ENCODE results near the gene CRY2. TPM values are rescaled to one million over a fixed set of nuclear protein-coding genes. Genes with fewer than 3 reads are reported as not detected.

Gene CRY2
- polyA plus RNA-seq, 1 of the 3 experiments (the other 2 are of a cell fraction): 6.7 TPM

DNA sequence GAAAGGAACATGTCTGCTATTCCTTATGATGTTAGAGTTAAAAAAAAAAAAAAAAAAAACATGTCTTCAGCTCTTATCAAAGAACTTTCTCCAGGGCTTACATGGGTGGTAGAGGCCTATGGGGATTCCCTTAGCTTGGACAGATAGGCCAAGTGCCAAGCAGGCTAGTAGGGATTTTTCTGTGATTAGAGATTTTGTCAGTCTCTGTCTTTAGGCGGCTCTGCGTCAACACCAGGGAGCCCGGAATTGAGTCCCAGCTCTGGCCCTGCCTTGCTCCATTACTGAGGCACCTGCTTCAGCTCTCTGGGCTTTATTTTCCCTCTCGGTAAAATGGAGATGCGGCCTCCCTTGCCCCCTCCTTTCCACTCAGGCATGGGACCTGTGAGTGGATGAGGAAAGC lies 13.1 kb downstream of the CRY2 start:
- POLR2A ChIA-PET: interaction anchor here (1.1 to 1.2 kb wide), 2 partner anchors 13 to 58 kb away, joined by 5 to 6 read pairs; partner anchors contain the start of gene CRY2

More for the DNA sequence above, 13.1 kb downstream of the CRY2 start:
- H3K4me1 ChIP-seq (ENCODE audit: control insufficient read depth in 1 of 2, insufficient read depth in 2 of 2, low read depth in 1 of 2, low read length in 1 of 2): peaks cover 36 to 45% of the 10 kb centered on the region in 2 experiments
- H4K20me1 ChIP-seq (ENCODE audit: insufficient read depth): 0 out of 2 replicates have a peak, but pooled peaks cover 7% of the 10 kb centered on the region
- CTCF ChIA-PET: interaction anchor here (0.8 to 8.1 kb wide), 6 partner anchors 12 to 140 kb away, joined by 3 to 118 read pairs (median 6); no protein-coding TSS in a partner anchor
- H3K27ac ChIP-seq (ENCODE audit: low read depth in 2 of 2, low read length in 1 of 2): peak overlapping the region; percentile 64 to 95
- TF ChIP-seq, protein P1, sequence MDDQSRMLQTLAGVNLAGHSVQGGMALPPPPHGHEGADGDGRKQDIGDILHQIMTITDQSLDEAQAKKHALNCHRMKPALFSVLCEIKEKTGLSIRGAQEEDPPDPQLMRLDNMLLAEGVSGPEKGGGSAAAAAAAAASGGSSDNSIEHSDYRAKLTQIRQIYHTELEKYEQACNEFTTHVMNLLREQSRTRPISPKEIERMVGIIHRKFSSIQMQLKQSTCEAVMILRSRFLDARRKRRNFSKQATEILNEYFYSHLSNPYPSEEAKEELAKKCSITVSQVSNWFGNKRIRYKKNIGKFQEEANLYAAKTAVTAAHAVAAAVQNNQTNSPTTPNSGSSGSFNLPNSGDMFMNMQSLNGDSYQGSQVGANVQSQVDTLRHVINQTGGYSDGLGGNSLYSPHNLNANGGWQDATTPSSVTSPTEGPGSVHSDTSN (IDR thresholded peaks at IDR 0.05): no peak
- TF ChIP-seq ELF1 (IDR thresholded peaks at IDR 0.05) (no peak), FOXJ3 (CRISPR knock-in tag; IDR thresholded peaks at IDR 0.05) (no peak), NRF1 (IDR thresholded peaks at IDR 0.05; ENCODE audit: low read depth, low read length) (no peak), TCF12 (IDR thresholded peaks at IDR 0.05) (no peak), CHD2 (IDR thresholded peaks at IDR 0.05; ENCODE audit: low read length, partially characterized antibody) (no peak), RXRA (IDR thresholded peaks at IDR 0.05; ENCODE audit: borderline replicate concordance, low read depth) (no peak)
- TF ChIP-seq, protein P2, sequence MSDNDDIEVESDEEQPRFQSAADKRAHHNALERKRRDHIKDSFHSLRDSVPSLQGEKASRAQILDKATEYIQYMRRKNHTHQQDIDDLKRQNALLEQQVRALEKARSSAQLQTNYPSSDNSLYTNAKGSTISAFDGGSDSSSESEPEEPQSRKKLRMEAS (IDR thresholded peaks at IDR 0.05; ENCODE audit: low read depth): no peak
- TF ChIP-seq, protein P3, sequence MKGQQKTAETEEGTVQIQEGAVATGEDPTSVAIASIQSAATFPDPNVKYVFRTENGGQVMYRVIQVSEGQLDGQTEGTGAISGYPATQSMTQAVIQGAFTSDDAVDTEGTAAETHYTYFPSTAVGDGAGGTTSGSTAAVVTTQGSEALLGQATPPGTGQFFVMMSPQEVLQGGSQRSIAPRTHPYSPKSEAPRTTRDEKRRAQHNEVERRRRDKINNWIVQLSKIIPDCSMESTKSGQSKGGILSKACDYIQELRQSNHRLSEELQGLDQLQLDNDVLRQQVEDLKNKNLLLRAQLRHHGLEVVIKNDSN (IDR thresholded peaks at IDR 0.05; ENCODE audit: borderline replicate concordance, low read depth): no peak
- TF ChIP-seq, protein P4, sequence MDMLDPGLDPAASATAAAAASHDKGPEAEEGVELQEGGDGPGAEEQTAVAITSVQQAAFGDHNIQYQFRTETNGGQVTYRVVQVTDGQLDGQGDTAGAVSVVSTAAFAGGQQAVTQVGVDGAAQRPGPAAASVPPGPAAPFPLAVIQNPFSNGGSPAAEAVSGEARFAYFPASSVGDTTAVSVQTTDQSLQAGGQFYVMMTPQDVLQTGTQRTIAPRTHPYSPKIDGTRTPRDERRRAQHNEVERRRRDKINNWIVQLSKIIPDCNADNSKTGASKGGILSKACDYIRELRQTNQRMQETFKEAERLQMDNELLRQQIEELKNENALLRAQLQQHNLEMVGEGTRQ (IDR thresholded peaks at IDR 0.05; ENCODE audit: borderline replicate concordance, low read depth, low read length): no peak
- TF ChIP-seq, protein P5, sequence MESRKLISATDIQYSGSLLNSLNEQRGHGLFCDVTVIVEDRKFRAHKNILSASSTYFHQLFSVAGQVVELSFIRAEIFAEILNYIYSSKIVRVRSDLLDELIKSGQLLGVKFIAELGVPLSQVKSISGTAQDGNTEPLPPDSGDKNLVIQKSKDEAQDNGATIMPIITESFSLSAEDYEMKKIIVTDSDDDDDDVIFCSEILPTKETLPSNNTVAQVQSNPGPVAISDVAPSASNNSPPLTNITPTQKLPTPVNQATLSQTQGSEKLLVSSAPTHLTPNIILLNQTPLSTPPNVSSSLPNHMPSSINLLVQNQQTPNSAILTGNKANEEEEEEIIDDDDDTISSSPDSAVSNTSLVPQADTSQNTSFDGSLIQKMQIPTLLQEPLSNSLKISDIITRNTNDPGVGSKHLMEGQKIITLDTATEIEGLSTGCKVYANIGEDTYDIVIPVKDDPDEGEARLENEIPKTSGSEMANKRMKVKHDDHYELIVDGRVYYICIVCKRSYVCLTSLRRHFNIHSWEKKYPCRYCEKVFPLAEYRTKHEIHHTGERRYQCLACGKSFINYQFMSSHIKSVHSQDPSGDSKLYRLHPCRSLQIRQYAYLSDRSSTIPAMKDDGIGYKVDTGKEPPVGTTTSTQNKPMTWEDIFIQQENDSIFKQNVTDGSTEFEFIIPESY (IDR thresholded peaks at IDR 0.05; ENCODE audit: borderline replicate concordance, low read depth): no peak
- no peaks in the 10 kb centered on the region for H3K9me3 ChIP-seq
- H3K79me2 ChIP-seq (ENCODE audit: insufficient read depth): no peaks in the 10 kb centered on the region; the same call in 1 of the 2 replicates
- no peak overlapping the region; the same call in 1 of the 2 replicates for H3K9ac ChIP-seq
- 100% methylated on average over 5 of the region's 5 CpGs for WGBS (ENCODE audit: low lambda C conversion rate)
- no peak overlapping the region for H2AFZ ChIP-seq (ENCODE audit: low read depth)
- peaks cover 36 to 38% of the 10 kb centered on the region in 2 experiments for H3K36me3 ChIP-seq (replicated peaks in 1 of 2; ENCODE audit: control insufficient read depth in 1 of 2, insufficient read depth in 2 of 2, low read length in 1 of 2)
- no peaks in the 10 kb centered on the region for H3K27me3 ChIP-seq (ENCODE audit: insufficient read depth)
- no peak overlapping the region for H3K4me3 ChIP-seq (ENCODE audit: low read depth in 2 of 2, low read length in 1 of 2)
- H3K9me2 ChIP-seq: no peaks in the 10 kb centered on the region
- H3F3A ChIP-seq (replicated peaks; ENCODE audit: insufficient read depth): peaks cover 15% of the 10 kb centered on the region
- no peak for DNase-seq
- no peak overlapping the region; the same call in 1 of the 2 replicates for H3K4me2 ChIP-seq
